Ovary (tissue), 3 donors: ENCODE measurements around the gene BRD4.

Experiments used
- POLR2A ChIP-seq: fragments of 450-650 bp; IDR thresholded peaks from one replicate; pipeline ENCODE4 v1.6.1; 2017; ENCODE audit warnings: antibody characterized with exemption, mild to moderate bottlenecking, moderate library complexity
- TF ChIP-seq, protein P1 (sequence below), 3 donors: fragments of 450-650 bp in 2 of 3; fragments of 200-600 bp in 1 of 3; IDR thresholded peaks; one replicate each; pipeline versions ENCODE4 v1.5.1 to v1.8.0; 2016 to 2022; ENCODE audit warnings: antibody characterized with exemption in 3 of 3, mild to moderate bottlenecking in 1 of 3
- donor health status: DM: no; HTN: no; CAD: no.

DNA sequence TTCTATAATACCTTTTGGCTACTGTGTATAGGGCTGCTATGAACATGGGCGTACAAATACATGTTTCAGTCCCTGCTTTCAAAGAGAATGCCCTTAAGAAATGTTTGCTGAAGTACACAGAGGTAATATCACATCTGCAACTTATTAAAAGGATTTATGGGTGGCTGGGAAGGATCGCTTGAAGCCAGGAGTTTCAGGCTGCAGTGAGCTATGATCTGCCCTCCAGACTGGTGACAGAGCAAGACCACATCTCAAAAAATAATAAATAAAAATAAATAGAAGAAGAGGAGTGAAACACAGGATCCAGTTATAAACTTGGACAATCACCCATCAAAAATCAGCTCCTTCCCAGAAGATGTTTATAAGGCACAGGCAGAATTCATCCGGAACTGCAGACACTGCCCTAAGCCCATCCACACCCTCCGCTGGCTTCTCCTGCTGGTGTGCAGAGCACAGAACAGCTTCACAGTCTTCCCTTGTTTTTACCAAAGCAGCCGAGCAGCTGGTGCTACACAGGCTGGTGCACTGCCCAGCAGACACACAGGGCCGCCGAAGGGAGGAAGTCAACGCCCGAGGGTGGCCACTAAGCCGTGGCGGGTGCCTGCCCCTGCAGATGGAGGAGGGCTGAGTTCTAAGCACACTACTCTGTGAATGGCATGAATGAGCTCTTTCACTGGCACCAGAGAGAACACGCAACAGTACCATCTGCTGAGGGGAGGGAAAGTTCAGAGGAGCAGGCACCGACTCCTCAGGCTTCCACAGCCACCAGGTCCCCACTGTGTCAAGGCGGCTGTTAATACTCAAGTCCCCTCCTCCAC lies 44.0 kb downstream of the BRD4 start:
- TF ChIP-seq, protein P1, sequence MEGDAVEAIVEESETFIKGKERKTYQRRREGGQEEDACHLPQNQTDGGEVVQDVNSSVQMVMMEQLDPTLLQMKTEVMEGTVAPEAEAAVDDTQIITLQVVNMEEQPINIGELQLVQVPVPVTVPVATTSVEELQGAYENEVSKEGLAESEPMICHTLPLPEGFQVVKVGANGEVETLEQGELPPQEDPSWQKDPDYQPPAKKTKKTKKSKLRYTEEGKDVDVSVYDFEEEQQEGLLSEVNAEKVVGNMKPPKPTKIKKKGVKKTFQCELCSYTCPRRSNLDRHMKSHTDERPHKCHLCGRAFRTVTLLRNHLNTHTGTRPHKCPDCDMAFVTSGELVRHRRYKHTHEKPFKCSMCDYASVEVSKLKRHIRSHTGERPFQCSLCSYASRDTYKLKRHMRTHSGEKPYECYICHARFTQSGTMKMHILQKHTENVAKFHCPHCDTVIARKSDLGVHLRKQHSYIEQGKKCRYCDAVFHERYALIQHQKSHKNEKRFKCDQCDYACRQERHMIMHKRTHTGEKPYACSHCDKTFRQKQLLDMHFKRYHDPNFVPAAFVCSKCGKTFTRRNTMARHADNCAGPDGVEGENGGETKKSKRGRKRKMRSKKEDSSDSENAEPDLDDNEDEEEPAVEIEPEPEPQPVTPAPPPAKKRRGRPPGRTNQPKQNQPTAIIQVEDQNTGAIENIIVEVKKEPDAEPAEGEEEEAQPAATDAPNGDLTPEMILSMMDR (IDR thresholded peaks at IDR 0.05): no peak
- TF ChIP-seq POLR2A: no peak
